ENCODE measurements around the gene DAB1. TPM values are rescaled to one million over a fixed set of nuclear protein-coding genes. Genes with fewer than 3 reads are reported as not detected.

The DAB1 gene
- total RNA-seq, 3 donors from 2014 or later: 0.61 to 2.0 (median 0.92) TPM

GRCh38 chr1:57401671-57402070 lies 22.2 kb downstream of the DAB1 start:
- intact Hi-C loops (cut with DNase I, micrococcal nuclease): no loop called here
- ATAC-seq: no peak

GRCh38 chr1:57400048-57400447 lies 23.8 kb downstream of the DAB1 start:
- Histone ChIP-seq H3K4me1 (ENCODE audit: low read depth) (no peaks in the 10 kb centered on the region), H3K9me3 (no peaks in the 10 kb centered on the region), H3K4me3 (no peak overlapping the region), H3K36me3 (ENCODE audit: low read depth) (no peaks in the 10 kb centered on the region)
- intact Hi-C loops (cut with DNase I, micrococcal nuclease): no loop called here
- DNase-seq: no peak
- TF ChIP-seq CTCF (IDR thresholded peaks at IDR 0.05): no peak
- ATAC-seq: no peak

More at GRCh38 chr1:57401671-57402070, 22.2 kb downstream of the DAB1 start:
- DNase-seq: no peak
- Histone ChIP-seq H3K4me1 (ENCODE audit: low read depth) (no peaks in the 10 kb centered on the region), H3K9me3 (no peaks in the 10 kb centered on the region), H3K36me3 (ENCODE audit: low read depth) (no peaks in the 10 kb centered on the region), H3K4me3 (no peak overlapping the region)
- TF ChIP-seq CTCF (IDR thresholded peaks at IDR 0.05): no peak

GRCh38 chr1:57393058-57393584 lies 30.7 kb downstream of the DAB1 start:
- TF ChIP-seq CTCF (IDR thresholded peaks at IDR 0.05): no peak
- H3K36me3 ChIP-seq (ENCODE audit: low read depth): no peaks in the 10 kb centered on the region
- DNase-seq (no peak), ATAC-seq (no peak)
- H3K9me3 ChIP-seq: no peaks in the 10 kb centered on the region
- no peaks in the 10 kb centered on the region for H3K4me1 ChIP-seq (ENCODE audit: low read depth)
- no peak overlapping the region for H3K4me3 ChIP-seq
- intact Hi-C loops (cut with DNase I, micrococcal nuclease): no loop called here

- Histone ChIP-seq H3K36me3 (ENCODE audit: low read depth) (no peaks in the 10 kb centered on the region), H3K4me3 (no peak overlapping the region), H3K9me3 (no peaks in the 10 kb centered on the region), H3K4me1 (ENCODE audit: low read depth) (no peaks in the 10 kb centered on the region)
- TF ChIP-seq CTCF (IDR thresholded peaks at IDR 0.05): no peak
- intact Hi-C loops (cut with DNase I, micrococcal nuclease): no loop called here
- no peak for DNase-seq
- no peak for ATAC-seq
Observed at GRCh38 chr1:57385336-57385735, 38.5 kb downstream of the DAB1 start.

- DNase-seq: peak in 1 of 3 donors; percentile 7
- no peak for ATAC-seq
Observed at GRCh38 chr1:57384901-57385300, 39.0 kb downstream of the DAB1 start.

More at GRCh38 chr1:57384901-57385300, 39.0 kb downstream of the DAB1 start:
- Histone ChIP-seq H3K4me1 (ENCODE audit: low read depth) (no peaks in the 10 kb centered on the region), H3K36me3 (ENCODE audit: low read depth) (no peaks in the 10 kb centered on the region), H3K4me3 (no peak overlapping the region), H3K9me3 (no peaks in the 10 kb centered on the region)
- no peak for TF ChIP-seq CTCF (IDR thresholded peaks at IDR 0.05)
- intact Hi-C loops (cut with DNase I, micrococcal nuclease): no loop called here
